Chondrocyte (in vitro differentiated cells): ENCODE measurements around the gene FANCE. TPM values are rescaled to one million over a fixed set of nuclear protein-coding genes. Genes with fewer than 3 reads are reported as not detected.

Experiments used
- DNase-seq: peaks from one replicate; pipeline ENCODE4 v3.0.0; 2021; ENCODE audit warnings: mixed read lengths, low spot score
- H3K27ac Mint-ChIP-seq: one replicate; pipeline ENCODE4 v1.8.0; 2021; ENCODE audit warnings: mild to moderate bottlenecking, moderate library complexity, mixed read lengths; ENCODE audit not compliant: unreplicated experiment
- H3K27me3 Mint-ChIP-seq: 2 replicates; pipeline ENCODE4 v1.8.0; 2021; ENCODE audit warnings: low read depth, mixed read lengths
- H3K36me3 Mint-ChIP-seq: 2 replicates; pipeline ENCODE4 v1.8.0; 2021; ENCODE audit warnings: low read depth, mixed read lengths
- H3K4me1 Mint-ChIP-seq: 2 replicates; pipeline ENCODE4 v1.8.0; 2021; ENCODE audit warnings: low read depth, mild to moderate bottlenecking, mixed read lengths
- H3K4me3 Mint-ChIP-seq: one replicate; pipeline ENCODE4 v1.8.0; 2021; ENCODE audit warnings: mild to moderate bottlenecking, moderate library complexity, mixed read lengths; ENCODE audit not compliant: unreplicated experiment
- H3K9me3 Mint-ChIP-seq: 2 replicates; pipeline ENCODE4 v1.8.0; 2021; ENCODE audit warnings: low read depth, mixed read lengths
- CTCF ChIP-seq: fragments of 200-600 bp; sonication (generic); IDR thresholded peaks from 2 replicates; pipeline ENCODE4 v1.5.0; 2021; ENCODE audit warnings: antibody characterized with exemption, mild to moderate bottlenecking, moderate library complexity
- total RNA-seq: library from RNA; stranded (reverse); gene quantifications from 3 replicates; pipeline ENCODE4 v1.2.1, GENCODE V29; 2021

FANCE gene
- total RNA-seq, 1 donor from 2014 or later: 6.8 TPM

DNA sequence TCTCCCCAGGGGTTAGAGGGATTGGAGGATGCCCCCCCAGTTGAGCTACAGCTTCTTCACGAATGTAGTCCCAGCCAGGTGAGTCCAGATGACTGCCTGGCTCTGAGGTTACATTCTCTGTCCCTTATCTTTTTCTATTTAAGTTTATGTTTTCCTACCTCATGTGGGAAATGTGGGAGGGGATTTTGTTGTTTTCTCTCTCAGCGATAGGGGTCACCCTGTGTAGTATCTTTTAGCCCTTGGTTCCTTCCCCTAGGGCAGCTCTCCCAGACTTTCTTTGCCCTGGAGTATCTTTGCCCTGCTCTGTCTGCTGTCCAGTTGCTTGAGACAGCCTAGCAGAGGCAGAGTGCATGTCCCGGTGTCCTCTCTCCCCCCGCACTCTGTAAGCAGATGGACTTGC is 5.8 kb downstream of the FANCE start:
- no peaks in the 10 kb centered on the region for H3K27me3 Mint-ChIP-seq
- H3K27ac Mint-ChIP-seq: no peak overlapping the region
- H3K9me3 Mint-ChIP-seq: no peaks in the 10 kb centered on the region
- peaks cover 19% of the 10 kb centered on the region for H3K4me1 Mint-ChIP-seq
- peaks cover 12% of the 10 kb centered on the region for H3K36me3 Mint-ChIP-seq
- TF ChIP-seq CTCF: no peak
- no peak for DNase-seq
- no peak overlapping the region for H3K4me3 Mint-ChIP-seq

- Mint-ChIP-seq H3K9me3 (no peaks in the 10 kb centered on the region), H3K27ac (no peak overlapping the region), H3K4me1 (no peaks in the 10 kb centered on the region), H3K4me3 (no peak overlapping the region), H3K27me3 (no peaks in the 10 kb centered on the region), H3K36me3 (peaks cover 8% of the 10 kb centered on the region)
- no peak for DNase-seq
- no peak for TF ChIP-seq CTCF
These were observed 9.1 kb downstream of the FANCE start for GRCh38 chr6:35461270-35461669.

GRCh38 chr6:35463292-35463691 is 11.2 kb downstream of the FANCE start:
- DNase-seq: no peak
- Mint-ChIP-seq H3K27ac (no peak overlapping the region), H3K36me3 (peaks cover 8% of the 10 kb centered on the region), H3K9me3 (no peaks in the 10 kb centered on the region), H3K4me3 (no peak overlapping the region), H3K27me3 (no peaks in the 10 kb centered on the region), H3K4me1 (peaks cover 7% of the 10 kb centered on the region)
- no peak for TF ChIP-seq CTCF

- Mint-ChIP-seq H3K4me1 (peaks cover 22% of the 10 kb centered on the region), H3K36me3 (peaks cover 19% of the 10 kb centered on the region), H3K4me3 (no peak overlapping the region)
These were observed 13.5 kb downstream of the FANCE start for GRCh38 chr6:35465646-35466045.

GRCh38 chr6:35468181-35468979 is 16.2 kb downstream of the FANCE start, which contains the start of gene RPL10A:
TSS of gene RPL10A (plus strand) at chr6:35468401. CDS start at chr6:35468435, 34 bp downstream.
- H3K36me3 Mint-ChIP-seq: peaks cover 19% of the 10 kb centered on the region
- H3K4me1 Mint-ChIP-seq: peaks cover 41% of the 10 kb centered on the region
- H3K9me3 Mint-ChIP-seq: no peaks in the 10 kb centered on the region

More at GRCh38 chr6:35465646-35466045, 13.5 kb downstream of the FANCE start:
- no peak for TF ChIP-seq CTCF
- Mint-ChIP-seq H3K27me3 (no peaks in the 10 kb centered on the region), H3K27ac (no peak overlapping the region), H3K9me3 (no peaks in the 10 kb centered on the region)
- no peak for DNase-seq

More at GRCh38 chr6:35468181-35468979, 16.2 kb downstream of the FANCE start, which contains the start of gene RPL10A:
- peak within 1 kb of the TSS; percentile 97 for H3K4me3 Mint-ChIP-seq
- peak within 1 kb of the TSS; percentile 99 for H3K27ac Mint-ChIP-seq
- H3K27me3 Mint-ChIP-seq: no peaks in the 10 kb centered on the region
- peak; percentile 97 for TF ChIP-seq CTCF
- peak; percentile 97 for DNase-seq
